HEK293T (cell line): ENCODE data around the gene CFAP43.

ENCODE experiments used
- BHLHE40 ChIP-seq: fragments of 450-650 bp; IDR thresholded peaks from 2 replicates; pipeline ENCODE4 v1.6.1; 2016; ENCODE audit warnings: mild to moderate bottlenecking, moderate library complexity, borderline replicate concordance
- FOXM1 ChIP-seq: fragments of 450-650 bp; IDR thresholded peaks from 2 replicates; pipeline ENCODE4 v1.6.1; 2017; ENCODE audit warnings: mild to moderate bottlenecking, borderline replicate concordance
- SP1 ChIP-seq: fragments of 450-650 bp; IDR thresholded peaks from 2 replicates; pipeline ENCODE4 v1.6.1; 2017
- SUZ12 ChIP-seq: fragments of 450-650 bp; IDR thresholded peaks from 2 replicates; pipeline ENCODE4 v1.6.1; 2016; ENCODE audit warnings: mild to moderate bottlenecking

DNA sequence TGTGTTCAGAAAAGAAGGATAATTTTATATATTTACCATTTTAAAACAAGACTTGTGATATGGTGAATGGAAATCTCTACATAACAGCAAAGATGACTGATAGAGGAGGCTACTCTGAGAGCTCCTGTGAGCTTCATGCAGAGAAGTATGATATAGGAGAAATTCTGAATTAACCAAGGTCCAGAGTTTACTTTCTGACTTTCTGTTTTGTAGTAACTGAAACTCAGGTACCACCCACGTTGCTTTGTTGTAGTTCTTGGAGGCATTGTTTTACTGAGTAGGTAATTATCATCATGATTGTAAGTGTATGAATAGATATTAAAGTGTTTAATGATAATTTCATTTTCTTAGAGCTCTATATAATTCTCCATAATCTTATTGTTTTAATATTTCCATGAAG lies 128.2 kb downstream of the CFAP43 start:
- TF ChIP-seq SUZ12 (no peak), BHLHE40 (no peak), SP1 (no peak), FOXM1 (no peak)
